ENCODE results near the gene HSD11B2. TPM values are rescaled to one million over a fixed set of nuclear protein-coding genes. Genes with fewer than 3 reads are reported as not detected.

HSD11B2 gene
- total and polyA plus RNA-seq, 2 of the 8 experiments (the other 6 are each of a cell fraction or from before 2014, with no cell fraction given) = 28.7 to 32.9 TPM

DNA sequence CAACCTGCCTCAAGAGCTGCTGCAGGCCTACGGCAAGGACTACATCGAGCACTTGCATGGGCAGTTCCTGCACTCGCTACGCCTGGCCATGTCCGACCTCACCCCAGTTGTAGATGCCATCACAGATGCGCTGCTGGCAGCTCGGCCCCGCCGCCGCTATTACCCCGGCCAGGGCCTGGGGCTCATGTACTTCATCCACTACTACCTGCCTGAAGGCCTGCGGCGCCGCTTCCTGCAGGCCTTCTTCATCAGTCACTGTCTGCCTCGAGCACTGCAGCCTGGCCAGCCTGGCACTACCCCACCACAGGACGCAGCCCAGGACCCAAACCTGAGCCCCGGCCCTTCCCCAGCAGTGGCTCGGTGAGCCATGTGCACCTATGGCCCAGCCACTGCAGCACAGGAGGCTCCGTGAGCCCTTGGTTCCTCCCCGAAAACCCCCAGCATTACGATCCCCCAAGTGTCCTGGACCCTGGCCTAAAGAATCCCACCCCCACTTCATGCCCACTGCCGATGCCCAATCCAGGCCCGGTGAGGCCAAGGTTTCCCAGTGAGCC, 5.8 kb downstream of the HSD11B2 start (continued):
- no peak for TF ChIP-seq ATF2 (IDR thresholded peaks at IDR 0.05; ENCODE audit: low read length)
- TF ChIP-seq RAD21 (IDR thresholded peaks at IDR 0.05 in 1 of 2, conservative IDR thresholded peaks at IDR 0.05 in 1 of 2; ENCODE audit: low read depth in 2 of 2, low read length in 2 of 2) = no peak
- TF ChIP-seq SP1 (IDR thresholded peaks at IDR 0.05; ENCODE audit: low read depth, low read length) = no peak
